Epithelial cell of proximal tubule (primary cell): ENCODE measurements around the gene KRTAP9-2. TPM values are rescaled to one million over a fixed set of nuclear protein-coding genes. Genes with fewer than 3 reads are reported as not detected.
"Not testable (repeated sequence)": the region's sequence is repeated elsewhere in the genome, so short reads cannot be mapped to it uniquely, and the experiment has no call there.

Source experiments
- DNase-seq: peaks from one replicate; pipeline ENCODE4 v3.0.0-alpha.2; 2011; ENCODE audit warnings: low read depth
- H3K4me3 ChIP-seq: 2 replicates; pipeline ENCODE4 v1.5.1; 2011; ENCODE audit warnings: low read depth, mild to moderate bottlenecking, low read length
- CTCF ChIP-seq: conservative IDR thresholded peaks from 2 replicates; pipeline ENCODE4 v1.5.1; 2012; ENCODE audit warnings: low read depth, mild to moderate bottlenecking, low read length
- total RNA-seq: library from RNA; depleted of rRNA; stranded (reverse); fragments of >200 nt; gene quantifications from 2 replicates; pipeline ENCODE4 v1.2.3, GENCODE V29; 2015

Gene KRTAP9-2
- total RNA-seq, 1 donor from 2014 or later: not detected

GRCh38 chr17:41251261-41251660 is 24.8 kb downstream of the KRTAP9-2 start:
- H3K4me3 ChIP-seq: no peak overlapping the region
- no peak for DNase-seq
- no peak for TF ChIP-seq CTCF

GRCh38 chr17:41254861-41255260 is 28.4 kb downstream of the KRTAP9-2 start:
- no peak for TF ChIP-seq CTCF
- no peak overlapping the region for H3K4me3 ChIP-seq
- DNase-seq: no peak

- not testable (repeated sequence) for H3K4me3 ChIP-seq, DNase-seq
Observed at GRCh38 chr17:41255381-41256290, 29.2 kb downstream of the KRTAP9-2 start, which contains the start of gene KRTAP9-9. Gene KRTAP9-9 (plus strand): TSS chr17:41255384.

- DNase-seq: no peak
- H3K4me3 ChIP-seq: no peak overlapping the region
- TF ChIP-seq CTCF: no peak
Observed at GRCh38 chr17:41256291-41256685, 29.8 kb downstream of the KRTAP9-2 start.

GRCh38 chr17:41258406-41258805 is 32.0 kb downstream of the KRTAP9-2 start:
- no peak overlapping the region for H3K4me3 ChIP-seq
- no peak for DNase-seq
- no peak for TF ChIP-seq CTCF

- TF ChIP-seq CTCF: no peak
- H3K4me3 ChIP-seq: no peak overlapping the region
- no peak for DNase-seq
Observed at GRCh38 chr17:41263212-41263611, 36.8 kb downstream of the KRTAP9-2 start.

GRCh38 chr17:41264599-41264998 is 38.2 kb downstream of the KRTAP9-2 start:
- no peak for DNase-seq
- no peak for TF ChIP-seq CTCF
- H3K4me3 ChIP-seq: no peak overlapping the region
